Hippocampal formation (tissue), 2 donors: ENCODE results near the gene PSAPL1.

Experiments
- DNase-seq, 2 donors: peaks; one replicate each; lab custom pipeline; 2025; lab: John Stamatoyannopoulos, UW

Gene PSAPL1

DNA sequence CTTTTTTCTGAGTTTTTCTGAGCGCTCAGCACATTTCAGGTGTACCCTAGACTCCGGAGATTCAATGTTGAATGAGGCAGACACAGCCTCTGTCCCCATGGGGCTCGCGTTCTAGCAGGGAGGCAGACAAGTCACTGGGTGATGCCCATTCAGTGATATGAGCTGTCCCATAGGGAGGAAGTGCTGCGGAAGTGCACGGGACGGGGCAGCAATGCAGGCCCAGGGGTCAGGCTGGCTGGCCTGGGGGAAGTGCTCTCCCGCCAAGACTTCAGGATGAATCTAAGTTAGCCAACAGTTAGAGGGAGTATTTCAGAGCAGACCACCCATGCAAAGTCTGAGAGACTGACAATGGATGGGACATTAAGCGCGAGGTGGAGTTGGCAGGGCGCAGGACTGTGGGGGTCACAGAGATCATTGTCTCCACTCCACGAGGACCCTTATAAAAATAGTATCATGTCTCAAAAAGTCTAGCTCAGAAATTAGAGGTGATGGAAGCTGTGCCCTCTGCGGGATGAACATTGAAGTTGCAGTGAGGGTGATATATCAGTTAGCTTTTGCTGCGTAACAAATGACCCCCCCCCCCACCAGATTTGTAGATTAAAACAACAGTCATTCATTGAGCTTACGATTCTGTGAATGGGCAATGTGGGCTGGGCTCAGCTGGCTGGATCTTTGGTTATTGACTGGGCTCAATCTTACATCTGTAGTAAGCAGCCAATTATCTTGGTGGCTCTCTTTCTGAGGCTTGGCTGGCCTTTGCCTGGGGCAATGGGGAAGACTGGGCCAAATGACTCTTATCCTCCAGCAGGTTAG is 16.4 kb downstream of the PSAPL1 start:
- DNase-seq: no peak

DNA sequence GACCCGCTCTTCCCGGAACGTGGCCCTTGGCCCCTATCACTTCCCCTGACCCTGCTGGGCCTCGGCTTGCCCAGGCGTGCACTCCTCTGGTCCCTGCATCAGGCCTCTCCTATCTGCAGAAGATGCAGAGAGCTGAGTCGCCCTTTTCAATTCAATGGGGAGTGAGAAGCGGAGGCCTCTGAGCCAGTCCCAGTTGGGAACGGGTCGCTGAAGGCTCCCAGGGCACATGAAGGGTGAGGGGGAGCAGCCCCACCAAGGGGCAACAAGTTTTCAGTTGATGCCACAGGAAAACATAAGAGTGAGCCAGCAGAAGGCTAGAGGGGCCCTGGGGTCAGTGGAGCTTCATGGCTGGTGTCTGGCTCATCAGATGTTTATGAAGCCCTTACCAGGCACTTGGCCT is 17.1 kb downstream of the PSAPL1 start:
- DNase-seq: no peak

DNA sequence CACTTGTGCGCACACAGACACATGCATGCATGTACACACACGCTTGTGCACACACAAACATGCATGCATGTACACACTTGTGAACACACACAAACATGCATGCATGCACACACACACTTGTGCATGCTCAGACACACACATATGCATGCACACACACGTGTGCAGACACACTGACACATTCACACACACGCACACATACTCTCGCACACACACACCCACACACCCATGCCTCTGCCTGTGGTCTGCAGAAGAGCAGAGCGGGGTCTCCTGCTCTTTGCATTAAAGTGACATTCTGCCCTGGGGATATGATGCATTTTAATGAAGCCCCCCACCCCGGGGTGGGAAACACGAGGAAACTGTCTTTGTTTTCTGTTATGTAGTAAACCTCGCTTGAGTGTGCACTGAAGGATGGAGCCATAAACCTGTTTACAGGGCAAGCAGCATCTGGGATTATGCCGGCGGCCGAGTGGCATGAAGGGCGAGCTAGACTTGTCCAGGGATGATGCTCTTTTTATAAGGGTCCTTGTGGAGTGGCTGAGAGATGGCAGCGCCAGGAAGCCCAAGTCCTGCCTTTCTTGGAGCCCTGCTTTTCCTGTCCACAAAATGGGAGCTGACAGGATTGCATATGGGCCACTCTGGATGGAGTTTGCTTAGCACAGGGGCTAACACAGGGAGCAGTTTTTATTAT is 17.8 kb downstream of the PSAPL1 start:
- no peak for DNase-seq

DNA sequence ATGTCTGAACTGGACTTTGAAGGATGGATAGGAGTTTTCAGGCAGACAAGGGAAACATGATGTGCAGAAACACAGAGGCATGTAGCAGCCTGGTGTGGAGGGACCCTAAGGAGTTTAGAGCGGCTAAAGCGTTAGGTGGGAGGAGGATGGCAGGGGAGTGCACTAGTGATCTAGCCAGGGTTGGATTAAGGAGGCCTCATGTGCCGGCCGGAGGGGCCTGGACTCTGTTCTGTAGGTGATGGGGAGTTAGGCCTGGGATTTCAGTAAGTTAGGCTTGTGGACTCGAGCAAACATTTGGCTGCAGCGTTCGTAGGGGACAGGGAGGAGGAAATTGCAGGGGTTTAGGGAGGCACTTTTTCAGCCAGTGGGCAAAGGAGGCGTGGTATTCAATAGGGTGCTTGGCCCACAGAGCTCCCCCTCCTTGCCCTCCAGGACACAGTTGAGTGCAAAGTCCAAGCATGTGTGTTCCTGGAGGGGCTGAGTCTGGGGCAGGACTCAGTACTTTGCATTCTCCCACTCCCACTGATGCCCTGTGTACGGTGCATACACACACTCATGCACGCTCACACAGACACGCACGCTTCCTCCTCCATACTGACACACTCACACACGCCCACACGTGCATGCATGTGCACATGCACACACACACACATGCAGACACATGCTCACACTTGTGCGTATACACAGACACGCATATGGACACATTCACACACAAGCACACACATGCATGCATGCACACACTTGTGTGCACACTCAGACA is 18.6 kb downstream of the PSAPL1 start:
- DNase-seq: no peak

DNA sequence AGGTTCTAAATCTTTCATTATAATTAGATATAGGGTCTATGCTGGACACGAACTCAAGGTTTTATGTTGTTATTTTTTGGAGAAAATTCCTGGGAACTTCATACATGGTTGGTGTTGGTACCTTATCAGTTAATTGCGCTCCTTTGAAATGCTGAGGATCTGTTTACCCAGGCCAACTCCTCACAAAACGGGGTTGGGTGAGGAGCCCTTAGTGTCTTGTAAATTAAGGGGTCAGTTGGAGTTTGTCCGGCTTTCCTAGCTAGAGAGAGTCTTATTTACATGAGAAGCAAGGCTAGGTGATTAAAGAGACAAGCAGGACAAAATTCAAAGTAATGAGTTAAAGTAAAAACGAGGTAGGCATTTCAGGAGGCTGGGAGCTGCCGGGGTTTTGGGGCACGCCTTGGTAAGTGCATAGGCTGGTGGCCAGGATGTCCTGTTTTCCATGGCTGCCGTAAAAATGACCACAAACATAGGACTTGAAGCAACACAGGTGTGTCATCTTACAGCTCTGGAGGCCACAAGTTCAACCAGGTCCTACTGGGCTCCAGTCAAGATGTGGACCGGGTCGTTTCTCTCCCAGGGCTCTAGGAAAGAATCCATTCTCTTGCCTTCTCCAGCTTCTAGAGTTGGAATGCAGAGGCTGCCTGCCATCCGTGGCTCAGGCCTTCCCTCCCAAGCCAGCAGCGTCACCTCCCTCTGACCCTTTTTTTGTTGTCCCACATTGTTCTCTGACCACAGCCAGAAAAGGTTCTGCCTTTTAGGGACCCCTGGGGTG is 19.8 kb downstream of the PSAPL1 start:
- no peak for DNase-seq

DNA sequence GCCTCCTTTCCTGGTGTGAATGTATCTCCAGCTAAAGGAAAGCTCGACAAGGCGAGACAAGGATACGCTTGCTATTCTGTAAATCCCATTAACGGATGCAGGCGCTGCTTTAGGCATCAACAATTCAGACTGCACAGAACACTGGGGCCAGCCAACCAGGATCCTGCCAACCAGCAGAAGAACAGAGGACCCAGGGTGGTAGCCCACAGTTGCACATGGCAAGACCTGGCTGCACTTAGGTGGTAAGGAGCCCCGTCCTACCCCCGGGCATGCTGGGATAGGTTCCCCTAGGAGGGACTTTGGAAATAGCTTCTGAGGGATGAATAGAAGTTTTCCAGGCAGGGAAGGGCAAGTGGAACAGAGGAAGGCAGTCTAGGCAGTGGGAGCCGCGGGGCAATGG is 20.7 kb downstream of the PSAPL1 start:
- DNase-seq: no peak

DNA sequence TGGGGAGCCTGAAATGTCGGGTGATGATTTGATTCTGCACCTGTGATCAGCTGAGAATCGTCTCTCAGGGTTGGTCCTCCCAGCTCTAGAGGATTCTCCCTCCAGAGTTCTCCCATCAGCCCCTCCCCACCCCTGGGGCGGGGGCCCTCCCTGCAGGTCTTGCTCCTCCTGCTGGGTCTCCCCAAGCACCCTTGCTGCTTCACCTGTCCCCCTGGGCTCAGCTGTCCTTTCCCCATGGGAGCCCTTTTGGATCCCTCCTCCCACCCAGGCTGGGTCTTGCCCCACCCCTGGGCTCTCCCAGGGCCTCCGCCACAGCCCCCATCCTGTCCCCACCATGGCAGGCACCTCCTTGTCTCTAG is 22.2 kb downstream of the PSAPL1 start:
- no peak for DNase-seq

DNA sequence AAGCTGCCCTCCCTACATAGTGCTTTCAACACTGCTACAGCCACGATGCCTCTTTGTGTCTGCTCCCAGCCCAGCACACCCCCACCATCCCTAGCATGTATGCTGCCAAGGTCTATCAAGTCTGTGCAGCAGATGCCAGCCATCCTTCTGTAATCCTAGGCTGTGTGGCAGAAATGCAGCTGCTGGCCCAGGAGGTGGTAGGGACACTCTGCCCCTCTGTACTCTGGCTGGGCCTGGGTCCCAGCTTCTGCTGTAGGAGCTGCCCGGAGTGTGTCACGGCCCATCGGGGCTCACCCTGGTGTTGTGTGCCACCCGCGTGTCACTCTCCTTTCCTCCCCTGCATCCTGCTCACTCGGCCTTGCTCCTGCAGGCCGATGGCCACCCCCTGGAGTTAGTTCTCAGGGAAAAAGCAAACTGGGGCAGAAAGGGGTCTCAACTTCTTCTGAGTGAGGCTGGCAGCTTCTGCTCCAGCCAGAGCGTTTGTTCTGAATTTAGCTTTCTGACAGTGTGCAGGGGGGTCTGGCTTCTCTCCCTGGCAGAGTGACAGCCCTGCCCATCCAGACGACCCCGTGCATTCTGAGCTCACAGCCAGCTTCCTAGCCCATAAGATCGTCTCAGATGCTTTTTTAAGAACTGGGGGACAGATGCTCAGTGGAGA is 22.7 kb downstream of the PSAPL1 start:
- no peak for DNase-seq

DNA sequence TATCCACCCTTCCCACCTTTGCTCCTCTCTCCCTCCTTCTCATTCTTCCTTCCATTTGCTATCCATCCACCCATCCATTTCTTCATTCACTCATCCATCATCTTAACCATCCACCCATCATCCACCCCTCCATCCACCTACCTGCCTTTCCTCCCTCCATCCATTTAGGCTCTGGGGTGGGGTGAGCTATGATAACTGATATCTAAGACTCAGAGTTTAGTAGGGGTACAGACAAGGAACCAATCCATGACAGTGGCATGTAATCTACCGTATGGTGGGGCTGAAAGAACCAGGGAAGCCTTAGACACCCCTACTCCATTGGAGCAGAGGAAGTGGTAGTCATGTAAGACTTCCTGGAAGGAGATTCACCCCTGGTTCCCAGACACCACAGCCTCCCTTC is 23.2 kb downstream of the PSAPL1 start:
- DNase-seq: no peak

DNA sequence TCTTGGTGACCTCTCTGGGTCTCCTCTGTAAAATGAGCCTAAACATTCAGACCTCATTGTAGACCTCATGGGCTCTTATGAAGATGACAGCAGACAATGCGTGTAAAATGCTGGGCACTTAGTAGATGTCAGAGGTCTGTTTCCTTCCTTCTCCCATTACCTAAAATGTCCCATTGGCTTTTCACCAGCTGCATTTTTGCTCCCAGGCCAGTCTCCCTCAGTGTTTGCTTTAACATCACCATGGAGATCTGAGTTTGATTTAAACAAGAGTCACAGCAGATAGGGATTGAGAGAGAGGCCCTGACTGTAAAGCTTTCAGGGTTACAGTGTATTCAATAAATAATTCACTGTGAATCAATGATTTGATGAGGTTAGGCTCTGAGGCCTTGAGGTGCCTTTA is 24.3 kb downstream of the PSAPL1 start:
- DNase-seq: no peak

DNA sequence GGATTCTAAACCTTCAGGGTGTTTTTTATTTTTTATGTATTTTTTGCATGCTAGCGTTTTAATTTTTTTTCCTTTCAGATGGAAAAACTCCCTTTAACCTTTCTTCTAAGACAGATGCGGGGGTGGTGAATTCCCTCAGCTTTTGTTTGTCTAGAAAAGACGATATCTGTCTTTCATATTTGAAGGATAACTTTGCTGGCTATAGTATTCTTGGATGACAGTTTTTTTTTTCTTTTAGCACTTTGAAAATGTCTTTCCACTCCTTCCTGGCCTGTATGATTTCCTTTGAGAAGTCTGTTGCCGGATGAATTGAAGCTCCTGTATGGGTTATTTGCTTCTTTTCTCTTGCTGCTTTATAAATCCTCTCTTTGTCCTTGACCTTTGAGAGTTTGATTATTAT is 26.6 kb downstream of the PSAPL1 start:
- DNase-seq: no peak

DNA sequence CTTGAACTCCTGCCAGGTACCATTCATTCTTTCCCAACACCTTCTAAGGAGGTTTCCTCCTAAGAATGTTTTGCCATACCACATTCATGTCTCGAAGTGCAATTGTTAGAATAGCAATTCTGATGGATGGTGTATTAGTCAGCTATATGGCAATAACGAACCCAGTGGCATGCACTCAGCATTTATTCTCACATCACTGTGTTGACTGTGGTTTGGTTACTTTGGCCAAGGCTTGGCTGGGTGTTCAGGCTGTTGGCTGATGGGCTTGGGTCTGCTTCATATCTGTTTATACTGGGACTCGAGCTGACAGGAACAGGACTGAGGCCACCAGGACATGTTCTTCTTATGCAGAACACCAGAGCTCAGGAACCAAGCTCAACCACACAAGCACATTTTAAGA is 31.7 kb downstream of the PSAPL1 start:
- DNase-seq: no peak

DNA sequence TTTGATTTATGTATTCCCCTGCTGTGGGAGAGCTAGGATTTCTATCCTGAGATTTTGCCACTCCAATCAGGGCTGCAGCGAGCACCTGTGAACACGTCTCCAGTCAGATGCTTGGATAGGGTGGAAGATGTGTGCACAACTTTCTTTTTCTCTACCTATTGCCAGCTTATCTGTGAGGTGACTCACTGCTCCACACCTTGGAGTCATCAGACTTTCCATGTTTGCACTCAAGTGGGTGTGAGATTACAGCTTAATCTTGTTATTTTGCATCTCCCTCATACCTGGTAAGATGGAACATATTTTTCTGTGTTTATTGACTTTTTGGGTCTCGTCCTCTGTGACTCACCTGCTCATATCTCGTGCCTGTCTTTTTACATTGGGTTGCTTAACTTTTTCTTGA is 32.2 kb downstream of the PSAPL1 start:
- no peak for DNase-seq

DNA sequence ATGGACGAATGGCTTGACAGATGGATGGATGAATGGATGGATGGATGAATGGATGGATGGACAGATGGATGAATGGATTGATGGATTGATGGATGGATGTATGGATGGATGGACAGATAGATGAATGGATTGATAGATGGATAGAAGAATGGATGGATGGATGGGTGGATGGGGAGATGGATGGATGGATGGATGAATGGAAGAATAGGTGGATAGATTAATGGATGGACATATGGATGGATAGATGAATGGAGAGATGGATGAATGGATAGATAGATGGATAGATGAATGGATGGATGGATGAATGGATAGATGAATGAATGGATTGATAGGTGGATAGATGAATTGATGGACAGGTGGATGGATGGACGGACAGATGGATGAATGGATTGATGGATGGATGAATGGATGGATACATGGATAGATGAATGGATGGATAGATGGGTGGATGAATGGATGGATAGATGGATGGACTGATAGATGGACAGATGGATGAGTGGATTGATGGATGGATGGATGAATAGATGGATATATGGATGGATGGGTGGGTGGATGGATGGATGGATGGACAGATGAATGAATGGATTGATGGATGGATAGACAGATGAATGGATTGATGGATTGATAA is 33.9 kb downstream of the PSAPL1 start:
- DNase-seq: no peak

DNA sequence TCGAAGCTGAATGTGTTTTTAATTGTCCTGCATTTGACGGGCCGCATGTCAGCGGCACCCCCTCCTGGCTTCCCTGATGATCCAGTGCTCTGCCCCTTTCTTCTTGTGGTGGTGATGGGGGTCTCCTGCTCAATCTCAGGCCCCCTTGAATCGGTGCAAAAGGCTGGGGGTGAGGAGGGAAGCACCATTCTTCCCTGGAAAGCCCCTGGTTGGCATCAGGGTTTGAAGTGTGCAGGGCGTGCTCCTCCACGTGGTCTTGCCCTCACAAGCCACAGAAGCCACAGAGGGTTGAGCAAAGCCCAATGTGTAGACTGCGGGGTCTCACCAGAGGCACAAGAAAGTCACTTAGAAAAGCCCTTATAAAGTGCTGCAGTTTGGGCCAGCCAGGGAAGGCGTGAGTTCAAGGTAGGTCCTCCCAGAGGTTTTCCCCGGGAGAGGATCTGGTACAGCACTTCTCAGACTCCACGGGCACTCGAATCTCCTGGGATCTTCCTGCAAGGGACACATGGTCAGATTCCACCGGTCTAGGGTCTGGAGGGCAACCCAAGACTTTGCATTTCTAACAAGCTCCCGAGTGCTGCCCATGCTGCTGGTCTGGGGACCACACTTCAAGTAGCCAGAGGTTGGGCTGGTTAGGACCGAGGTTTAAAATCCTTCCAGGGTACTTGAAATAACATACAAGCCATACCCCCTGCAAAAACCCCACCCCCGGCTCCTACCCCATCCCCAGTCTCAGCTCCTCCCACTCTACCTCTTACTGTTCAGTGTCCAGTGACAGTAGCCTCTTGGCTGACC is 35.1 kb downstream of the PSAPL1 start:
- DNase-seq: no peak

DNA sequence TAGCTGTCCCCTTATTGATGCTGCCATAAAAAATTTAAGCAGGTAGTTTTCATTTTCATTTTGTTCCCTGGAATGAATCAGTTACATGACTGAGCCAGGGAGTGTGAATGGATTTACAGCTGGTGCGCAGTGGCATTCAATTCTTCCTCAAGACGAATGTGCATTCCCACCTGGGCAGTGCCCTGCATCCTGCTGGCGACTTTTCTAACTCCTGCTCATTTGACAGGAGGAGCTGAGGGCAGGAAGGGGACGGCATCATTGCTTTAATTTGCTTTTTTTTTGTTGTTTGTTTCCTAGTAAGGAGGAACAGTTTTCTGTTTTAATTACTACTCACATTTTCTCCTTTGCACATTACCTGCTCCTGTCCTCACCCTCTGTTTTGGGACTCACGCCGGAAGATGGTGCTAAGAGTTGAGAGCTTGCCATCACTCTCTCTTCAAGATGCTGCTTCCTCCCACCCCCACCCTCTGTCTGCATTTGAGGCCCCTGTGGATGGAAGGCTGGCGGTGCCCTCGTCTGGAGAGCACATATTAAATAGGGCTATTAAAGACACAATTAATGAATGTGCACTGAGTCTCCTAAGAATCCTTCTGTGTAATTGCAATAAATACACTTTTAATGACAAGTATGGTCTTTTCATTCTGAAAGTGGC is 35.8 kb downstream of the PSAPL1 start:
- DNase-seq: no peak

DNA sequence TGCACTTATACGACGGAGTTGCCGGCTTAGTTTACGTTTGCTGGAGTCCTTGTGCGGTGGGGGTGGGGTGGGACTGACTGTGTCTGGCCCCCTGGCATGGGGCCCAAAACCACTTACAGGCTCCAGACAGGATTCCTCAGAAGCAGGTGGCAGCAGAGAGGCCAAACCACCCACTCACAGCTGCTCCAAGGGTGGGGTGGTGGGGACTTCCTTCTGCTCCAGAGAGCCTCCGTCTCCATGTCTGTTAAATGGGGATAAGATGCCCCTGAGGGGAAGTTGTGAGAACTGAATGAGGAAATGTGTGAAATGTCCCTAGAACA is 36.7 kb downstream of the PSAPL1 start:
- no peak for DNase-seq

DNA sequence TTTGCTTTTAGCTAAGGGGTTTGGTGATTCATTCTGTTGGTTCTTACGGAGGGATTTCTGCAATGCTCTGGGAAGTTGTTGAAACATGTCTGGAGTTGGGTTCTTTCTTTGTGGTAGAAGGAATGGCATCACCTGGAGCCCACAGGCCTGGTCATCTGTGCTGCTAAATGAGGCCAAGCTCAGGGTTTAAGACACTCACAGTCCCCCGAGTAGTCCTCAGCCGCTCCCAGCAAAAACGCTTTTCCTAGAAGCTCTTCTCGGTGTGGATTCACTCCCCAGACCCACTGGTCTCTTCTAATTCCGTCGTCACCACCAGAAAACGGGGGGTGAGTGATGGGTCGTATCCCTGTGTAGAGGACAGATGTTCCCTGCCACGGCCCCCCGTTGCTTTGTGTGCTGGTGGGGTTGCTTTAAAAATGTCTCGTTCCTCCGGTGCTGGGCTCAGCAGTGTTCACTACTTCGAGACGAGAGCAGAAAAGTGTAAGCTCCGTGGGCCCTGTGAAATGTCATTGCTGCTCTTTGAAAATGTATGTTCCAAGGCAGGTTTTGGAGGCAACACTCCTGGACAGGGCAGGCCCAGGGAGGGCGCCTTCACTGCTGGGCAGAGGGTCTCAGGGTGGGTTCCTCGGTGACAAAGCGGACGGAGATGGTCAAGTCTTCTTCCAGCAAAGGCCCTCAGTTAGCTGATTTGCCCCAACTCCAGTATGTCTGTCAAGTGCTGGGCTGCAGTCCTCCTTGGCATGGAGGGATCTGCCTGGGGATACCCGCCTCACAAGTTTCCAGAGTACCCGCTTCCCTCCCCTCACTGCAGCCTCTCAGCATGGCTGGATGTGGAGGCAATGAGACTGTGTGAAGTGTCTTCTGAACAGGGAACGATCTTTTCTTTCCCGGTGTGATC is 37.3 kb downstream of the PSAPL1 start:
- no peak for DNase-seq
